SHP77 treated with DMSO at 0.1 percent for 48 hours (cell line): ENCODE data around the gene ADAMTS8.
"Not testable (repeated sequence)": the region's sequence is repeated elsewhere in the genome, so short reads cannot be mapped to it uniquely, and the experiment has no call there.

Experiments used
- DNase-seq: peaks from one replicate; lab custom pipeline; 2025; lab: John Stamatoyannopoulos, UW

ADAMTS8 gene

GRCh38 chr11:130438401-130439159 is 10.2 kb upstream of the ADAMTS8 start:
- DNase-seq: not testable (repeated sequence)

- no peak for DNase-seq
These were observed 9.4 kb upstream of the ADAMTS8 start for GRCh38 chr11:130437848-130438247.

- DNase-seq: no peak
These were observed 7.8 kb upstream of the ADAMTS8 start for GRCh38 chr11:130436171-130436570.

GRCh38 chr11:130435671-130436070 is 7.3 kb upstream of the ADAMTS8 start:
- no peak for DNase-seq

GRCh38 chr11:130434521-130435223 is 6.3 kb upstream of the ADAMTS8 start:
- peak; percentile 57 for DNase-seq

- no peak for DNase-seq
These were observed 4.9 kb upstream of the ADAMTS8 start for GRCh38 chr11:130433357-130433756.

- no peak for DNase-seq
These were observed 3.4 kb upstream of the ADAMTS8 start for GRCh38 chr11:130431801-130432200.

- DNase-seq: peak; percentile 23
These were observed 2.9 kb upstream of the ADAMTS8 start for GRCh38 chr11:130431331-130431773.

- no peak for DNase-seq
These were observed 1.6 kb upstream of the ADAMTS8 start for GRCh38 chr11:130429983-130430382.

- DNase-seq: no peak
These were observed 792 bp upstream of the ADAMTS8 start for GRCh38 chr11:130429120-130429681.

GRCh38 chr11:130427581-130428315 is 661 bp downstream of the ADAMTS8 start:
- no peak for DNase-seq

GRCh38 chr11:130426837-130427341 is 1.5 kb downstream of the ADAMTS8 start:
- DNase-seq: no peak

GRCh38 chr11:130426223-130426836 is 2.1 kb downstream of the ADAMTS8 start:
- DNase-seq: no peak

GRCh38 chr11:130425156-130425555 is 3.3 kb downstream of the ADAMTS8 start:
- no peak for DNase-seq

GRCh38 chr11:130424613-130425140 is 3.7 kb downstream of the ADAMTS8 start:
- no peak for DNase-seq

GRCh38 chr11:130423541-130424142 is 4.8 kb downstream of the ADAMTS8 start:
- DNase-seq: no peak

- DNase-seq: no peak
These were observed 6.0 kb downstream of the ADAMTS8 start for GRCh38 chr11:130422251-130422995.

- DNase-seq: no peak
These were observed 6.7 kb downstream of the ADAMTS8 start for GRCh38 chr11:130421697-130422096.

- no peak for DNase-seq
These were observed 7.2 kb downstream of the ADAMTS8 start for GRCh38 chr11:130421199-130421585.

- no peak for DNase-seq
These were observed 7.8 kb downstream of the ADAMTS8 start for GRCh38 chr11:130420478-130421198.
